Neuronal stem cell (in vitro differentiated cells): Measurements from ENCODE around the gene POLR1G. TPM values are rescaled to one million over a fixed set of nuclear protein-coding genes. Genes with fewer than 3 reads are reported as not detected.

Source experiments
- DNase-seq: peaks from one replicate; pipeline ENCODE4 v3.0.0-alpha.2; 2013; ENCODE audit warnings: low spot score
- H2AFZ ChIP-seq: one replicate; pipeline ENCODE4 v1.6.1; 2013; ENCODE audit warnings: mild to moderate bottlenecking, low read length, inconsistent platforms
- H2AK5ac ChIP-seq: 2 replicates; pipeline ENCODE4 v1.6.1; 2013; ENCODE audit warnings: low read depth, mild to moderate bottlenecking, inconsistent platforms, low read length, moderate library complexity, mixed read lengths
- H2BK120ac ChIP-seq: 2 replicates; pipeline ENCODE4 v1.6.1; 2013; ENCODE audit warnings: low read depth, mild to moderate bottlenecking, inconsistent platforms, low read length, moderate library complexity, mixed read lengths
- H2BK12ac ChIP-seq: one replicate; pipeline ENCODE4 v1.6.1; 2013; ENCODE audit warnings: low read length, inconsistent platforms
- H2BK15ac ChIP-seq: 2 replicates; pipeline ENCODE4 v1.6.1; 2013; ENCODE audit warnings: mild to moderate bottlenecking, low read length, inconsistent platforms, mixed read lengths
- H2BK5ac ChIP-seq: one replicate; pipeline ENCODE4 v1.6.1; 2013; ENCODE audit warnings: inconsistent platforms, mild to moderate bottlenecking, low read length, moderate library complexity
- H3K14ac ChIP-seq: one replicate; pipeline ENCODE4 v1.6.1; 2013; ENCODE audit warnings: low read length, inconsistent platforms
- H3K18ac ChIP-seq: 2 replicates; pipeline ENCODE4 v1.6.1; 2013; ENCODE audit warnings: low read length, inconsistent platforms
- H3K23ac ChIP-seq: 2 replicates; pipeline ENCODE4 v1.6.1; 2013; ENCODE audit warnings: low read depth, mild to moderate bottlenecking, mixed read lengths, low read length, inconsistent platforms; ENCODE audit not compliant: poor library complexity
- H3K27ac ChIP-seq: replicated peaks from 3 replicates; pipeline ENCODE4 v1.5.1; 2013; ENCODE audit warnings: low read length, inconsistent platforms
- H3K27me3 ChIP-seq, 3 experiments: 2 replicates each; pipeline ENCODE4 v1.6.1; 2013; ENCODE audit warnings: low read length in 3 of 3, mild to moderate bottlenecking in 2 of 3, inconsistent platforms in 1 of 3, low read depth in 1 of 3, mixed read lengths in 1 of 3, moderate library complexity in 1 of 3; ENCODE audit not compliant: control insufficient read depth in 3 of 3, insufficient read depth in 3 of 3
- H3K36me3 ChIP-seq, 2 donors: replicated peaks in 1 of 2; 2 replicates each; pipeline ENCODE4 v1.6.1; 2013; ENCODE audit warnings: low read length in 2 of 2; ENCODE audit not compliant: control insufficient read depth in 2 of 2, insufficient read depth in 2 of 2
- H3K4ac ChIP-seq: 2 replicates; pipeline ENCODE4 v1.6.1; 2013; ENCODE audit warnings: inconsistent platforms, mild to moderate bottlenecking, low read length, moderate library complexity
- H3K4me1 ChIP-seq, 2 donors: 1 replicate in 1 of 2; 2 replicates in 1 of 2; pipeline ENCODE4 v1.6.1; 2013; ENCODE audit warnings: low read length in 2 of 2, low read depth in 1 of 2; ENCODE audit not compliant: control insufficient read depth in 2 of 2, insufficient read depth in 1 of 2
- H3K4me2 ChIP-seq: one replicate; pipeline ENCODE4 v1.6.1; 2013; ENCODE audit warnings: mild to moderate bottlenecking, low read length, inconsistent platforms; ENCODE audit not compliant: insufficient read depth, poor library complexity, severe bottlenecking
- H3K4me3 ChIP-seq, 2 donors: 2 replicates each; pipeline ENCODE4 v1.5.1; 2013; ENCODE audit warnings: low read length in 2 of 2, mild to moderate bottlenecking in 2 of 2, inconsistent platforms in 1 of 2, moderate library complexity in 1 of 2
- H3K79me1 ChIP-seq: one replicate; pipeline ENCODE4 v1.6.1; 2013; ENCODE audit warnings: low read depth, mild to moderate bottlenecking, inconsistent platforms, low read length, moderate library complexity
- H3K9ac ChIP-seq: one replicate; pipeline ENCODE4 v1.6.1; 2013; ENCODE audit warnings: mild to moderate bottlenecking, low read depth, low read length, inconsistent platforms; ENCODE audit not compliant: poor library complexity
- H3K9me3 ChIP-seq, 2 donors: replicated peaks in 1 of 2; 2 replicates each; pipeline versions ENCODE3 to v1.6.1; 2013; ENCODE audit warnings: low read length in 2 of 2, mild to moderate bottlenecking in 2 of 2, inconsistent platforms in 1 of 2, low read depth in 1 of 2, mixed read lengths in 1 of 2, moderate library complexity in 1 of 2; ENCODE audit not compliant: control insufficient read depth in 2 of 2, insufficient read depth in 1 of 2
- H4K8ac ChIP-seq: one replicate; pipeline ENCODE4 v1.6.1; 2013; ENCODE audit warnings: low read depth, mild to moderate bottlenecking, inconsistent platforms, low read length, moderate library complexity
- H4K91ac ChIP-seq: one replicate; pipeline ENCODE4 v1.6.1; 2013; ENCODE audit warnings: low read length, low read depth, mild to moderate bottlenecking, inconsistent platforms; ENCODE audit not compliant: poor library complexity
- WGBS, 2 donors: extraction: QIAGEN DNeasy Blood & Tissue Kit; methylation state at CpG; one replicate each; pipeline ENCODE4 v1.1.7; 2013; ENCODE audit warnings: missing lambda C conversion rate in 2 of 2, mixed read lengths in 1 of 2; ENCODE audit not compliant: insufficient read length in 2 of 2, insufficient replicate concordance in 1 of 2; ENCODE audit errors: extremely low coverage in 2 of 2; 5-methylcytosine and 5-hydroxymethylcytosine counted together
- polyA plus RNA-seq, 2 experiments: library from polyadenylated mRNA; stranded (reverse); fragments of 200-250 nt; gene quantifications; one replicate each; pipeline ENCODE4 v1.2.3, GENCODE V29; 2013

Gene POLR1G
- 6.4 TPM for polyA plus RNA-seq (2013, experiment 1 of 2)
- 6.4 TPM for polyA plus RNA-seq (2013, experiment 2 of 2)

GRCh38 chr19:45406226-45407090 is at the start of gene POLR1G:
TSS of gene POLR1G (plus strand) at chr19:45406644. CDS start at chr19:45406697, 53 bp downstream.
- no peak within 1 kb of the TSS for H3K14ac ChIP-seq
- peak within 1 kb of the TSS; percentile 87 for H3K9ac ChIP-seq
- no peak within 1 kb of the TSS for H2BK15ac ChIP-seq
- peak within 1 kb of the TSS; percentile 80 for H3K18ac ChIP-seq
- no peak within 1 kb of the TSS for H2BK12ac ChIP-seq
- H3K9me3 ChIP-seq, result no peaks in the 10 kb centered on the region
- H3K23ac ChIP-seq, result peak within 1 kb of the TSS; percentile 62
- peaks cover 6 to 30% (median 18%) of the 10 kb centered on the region in 3 experiments for H3K27me3 ChIP-seq
- no peak within 1 kb of the TSS for H2BK120ac ChIP-seq
- H2BK5ac ChIP-seq, result peak within 1 kb of the TSS; percentile 58
- peaks cover 2% of the 10 kb centered on the region for H3K79me1 ChIP-seq
- peak within 1 kb of the TSS; percentile 92 for H2AFZ ChIP-seq
- H3K4ac ChIP-seq, result no peak within 1 kb of the TSS
- H3K27ac ChIP-seq, result peak within 1 kb of the TSS; percentile 67
- H2AK5ac ChIP-seq, result peak within 1 kb of the TSS; percentile 37
- no CpG with 5 or more reads among the region's 51 CpGs for WGBS, 2 donors
- peaks cover 4 to 28% of the 10 kb centered on the region in 2 donors for H3K36me3 ChIP-seq
- H3K4me2 ChIP-seq, result peak within 1 kb of the TSS; percentile 98
- H4K91ac ChIP-seq, result no peak within 1 kb of the TSS
- H3K4me3 ChIP-seq, result peak within 1 kb of the TSS; percentile 58 to 88
- peak; percentile 82 for DNase-seq
- H3K4me1 ChIP-seq, result peaks cover 12 to 20% of the 10 kb centered on the region in 2 donors
- H4K8ac ChIP-seq, result no peak within 1 kb of the TSS

GRCh38 chr19:45356760-45357444 is 49.5 kb upstream of the POLR1G start:
- Histone ChIP-seq H3K27me3 (no peaks in the 10 kb centered on the region), H3K4me3 (peak overlapping the region in 1 of 2 donors; percentile 7), H2AK5ac (no peak overlapping the region), H4K91ac (no peak overlapping the region), H3K9ac (no peak overlapping the region), H3K23ac (no peak overlapping the region), H3K4me2 (no peak overlapping the region), H3K4me1 (no peaks in the 10 kb centered on the region), H2BK120ac (no peak overlapping the region), H2AFZ (no peak overlapping the region), H3K14ac (no peak overlapping the region), H3K36me3 (peaks cover 63 to 87% of the 10 kb centered on the region in 2 donors), H3K18ac (no peak overlapping the region), H3K4ac (no peak overlapping the region), H2BK15ac (no peak overlapping the region), H3K27ac (no peak overlapping the region), H2BK5ac (no peak overlapping the region), H3K9me3 (peaks cover 0 to 4% of the 10 kb centered on the region in 2 donors), H4K8ac (no peak overlapping the region), H2BK12ac (no peak overlapping the region), H3K79me1 (peaks cover 3% of the 10 kb centered on the region)
- WGBS, 2 donors, result no CpG with 5 or more reads among the region's 20 CpGs
- no peak for DNase-seq

GRCh38 chr19:45357445-45357783 is 49.0 kb upstream of the POLR1G start:
- Histone ChIP-seq H3K4me1 (no peaks in the 10 kb centered on the region), H3K27ac (no peak overlapping the region), H2BK5ac (peak overlapping the region; percentile 5), H2AK5ac (no peak overlapping the region), H2BK12ac (no peak overlapping the region), H4K91ac (no peak overlapping the region), H2BK120ac (no peak overlapping the region), H3K9me3 (peaks cover 0 to 5% of the 10 kb centered on the region in 2 donors), H3K4ac (no peak overlapping the region), H3K9ac (no peak overlapping the region), H3K23ac (no peak overlapping the region), H3K4me2 (no peak overlapping the region), H3K18ac (no peak overlapping the region), H2BK15ac (no peak overlapping the region), H3K36me3 (peaks cover 65 to 87% of the 10 kb centered on the region in 2 donors), H3K14ac (no peak overlapping the region), H3K27me3 (no peaks in the 10 kb centered on the region), H3K4me3 (no peak overlapping the region), H3K79me1 (peaks cover 6% of the 10 kb centered on the region), H4K8ac (no peak overlapping the region), H2AFZ (no peak overlapping the region)
- WGBS, 2 donors, result no CpG with 5 or more reads among the region's 11 CpGs
- no peak for DNase-seq
